ENCODE measurements around the gene PLCB1.

Gene PLCB1

GRCh38 chr20:8545212-8545611 is 413.1 kb downstream of the PLCB1 start:
- no peak for DNase-seq (ENCODE audit: low spot score)

GRCh38 chr20:8547035-8547650 is 415.1 kb downstream of the PLCB1 start:
- no peak for DNase-seq (ENCODE audit: low spot score)

- no peak for DNase-seq (ENCODE audit: low spot score)
Measured at GRCh38 chr20:8547968-8548588, 416.0 kb downstream of the PLCB1 start.

- peak; percentile 16 for DNase-seq (ENCODE audit: low spot score)
Measured at GRCh38 chr20:8549192-8549591, 417.1 kb downstream of the PLCB1 start.

- DNase-seq (ENCODE audit: low spot score), result no peak
Measured at GRCh38 chr20:8557711-8558110, 425.6 kb downstream of the PLCB1 start.

- no peak for DNase-seq (ENCODE audit: low spot score)
Measured at GRCh38 chr20:8562356-8562755, 430.3 kb downstream of the PLCB1 start.

GRCh38 chr20:8568075-8568474 is 436.0 kb downstream of the PLCB1 start:
- DNase-seq (ENCODE audit: low spot score), result no peak

- DNase-seq (ENCODE audit: low spot score), result no peak
Measured at GRCh38 chr20:8569766-8570165, 437.7 kb downstream of the PLCB1 start.

GRCh38 chr20:8571611-8572010 is 439.5 kb downstream of the PLCB1 start:
- no peak for DNase-seq (ENCODE audit: low spot score)

- no peak for DNase-seq (ENCODE audit: low spot score)
Measured at GRCh38 chr20:8573686-8574085, 441.6 kb downstream of the PLCB1 start.

GRCh38 chr20:8575114-8575513 is 443.0 kb downstream of the PLCB1 start:
- no peak for DNase-seq (ENCODE audit: low spot score)

GRCh38 chr20:8578161-8578865 is 446.2 kb downstream of the PLCB1 start:
- DNase-seq (ENCODE audit: low spot score), result peak; percentile 40

GRCh38 chr20:8579035-8579434 is 447.0 kb downstream of the PLCB1 start:
- no peak for DNase-seq (ENCODE audit: low spot score)

GRCh38 chr20:8581446-8582183 is 449.5 kb downstream of the PLCB1 start:
- peak; percentile 65 for DNase-seq (ENCODE audit: low spot score)

GRCh38 chr20:8583012-8583565 is 451.0 kb downstream of the PLCB1 start:
- no peak for DNase-seq (ENCODE audit: low spot score)

GRCh38 chr20:8583566-8584043 is 451.5 kb downstream of the PLCB1 start:
- DNase-seq (ENCODE audit: low spot score), result peak; percentile 87

- no peak for DNase-seq (ENCODE audit: low spot score)
Measured at GRCh38 chr20:8587251-8587650, 455.2 kb downstream of the PLCB1 start.

GRCh38 chr20:8587810-8588209 is 455.7 kb downstream of the PLCB1 start:
- no peak for DNase-seq (ENCODE audit: low spot score)

GRCh38 chr20:8589956-8590355 is 457.9 kb downstream of the PLCB1 start:
- peak; percentile 82 for DNase-seq (ENCODE audit: low spot score)

GRCh38 chr20:8600910-8601541 is 469.0 kb downstream of the PLCB1 start:
- peak; percentile 9 for DNase-seq (ENCODE audit: low spot score)

GRCh38 chr20:8601542-8601912 is 469.5 kb downstream of the PLCB1 start:
- DNase-seq (ENCODE audit: low spot score), result peak; percentile 88

All from kidney tubule cell (primary cell).